ENCODE measurements around the gene MAGT1.

The MAGT1 gene

DNA sequence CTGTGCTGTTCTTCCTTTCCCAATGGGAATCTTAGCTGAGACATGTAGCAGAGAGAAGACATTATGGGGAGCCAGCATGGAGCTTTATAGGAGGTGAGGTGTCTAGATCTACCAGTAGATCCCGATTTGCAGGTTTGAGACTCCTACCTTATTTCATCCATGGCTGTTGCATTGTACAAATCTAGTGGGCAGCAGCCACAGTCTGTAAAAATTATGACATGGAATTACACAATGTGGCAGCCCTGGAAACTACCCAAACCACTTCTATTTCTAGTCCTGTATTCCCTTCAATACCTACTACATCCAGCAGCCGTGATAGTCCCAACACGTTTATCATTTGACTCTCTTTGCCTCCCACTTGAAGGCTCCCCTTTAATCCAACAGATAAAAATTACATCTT is 23.3 kb upstream of the MAGT1 start:
- H3K4me3 ChIP-seq (ENCODE audit: severe bottlenecking) = no peak overlapping the region
- H3K27ac ChIP-seq (ENCODE audit: poor library complexity, severe bottlenecking) = no peak overlapping the region
- no peak for DNase-seq (ENCODE audit: low spot score)
- no peaks in the 10 kb centered on the region for H3K9me3 ChIP-seq (ENCODE audit: severe bottlenecking)
- no peaks in the 10 kb centered on the region for H3K36me3 ChIP-seq (ENCODE audit: low read depth)
- H3K4me1 ChIP-seq (ENCODE audit: insufficient read depth, poor library complexity, severe bottlenecking) = no peaks in the 10 kb centered on the region
- no peak for ATAC-seq (ENCODE audit: low read depth)
- TF ChIP-seq, protein P1, sequence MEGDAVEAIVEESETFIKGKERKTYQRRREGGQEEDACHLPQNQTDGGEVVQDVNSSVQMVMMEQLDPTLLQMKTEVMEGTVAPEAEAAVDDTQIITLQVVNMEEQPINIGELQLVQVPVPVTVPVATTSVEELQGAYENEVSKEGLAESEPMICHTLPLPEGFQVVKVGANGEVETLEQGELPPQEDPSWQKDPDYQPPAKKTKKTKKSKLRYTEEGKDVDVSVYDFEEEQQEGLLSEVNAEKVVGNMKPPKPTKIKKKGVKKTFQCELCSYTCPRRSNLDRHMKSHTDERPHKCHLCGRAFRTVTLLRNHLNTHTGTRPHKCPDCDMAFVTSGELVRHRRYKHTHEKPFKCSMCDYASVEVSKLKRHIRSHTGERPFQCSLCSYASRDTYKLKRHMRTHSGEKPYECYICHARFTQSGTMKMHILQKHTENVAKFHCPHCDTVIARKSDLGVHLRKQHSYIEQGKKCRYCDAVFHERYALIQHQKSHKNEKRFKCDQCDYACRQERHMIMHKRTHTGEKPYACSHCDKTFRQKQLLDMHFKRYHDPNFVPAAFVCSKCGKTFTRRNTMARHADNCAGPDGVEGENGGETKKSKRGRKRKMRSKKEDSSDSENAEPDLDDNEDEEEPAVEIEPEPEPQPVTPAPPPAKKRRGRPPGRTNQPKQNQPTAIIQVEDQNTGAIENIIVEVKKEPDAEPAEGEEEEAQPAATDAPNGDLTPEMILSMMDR (IDR thresholded peaks at IDR 0.05; ENCODE audit: poor library complexity, severe bottlenecking) = no peak
- H3K27me3 ChIP-seq (ENCODE audit: insufficient read depth, poor library complexity, severe bottlenecking) = no peaks in the 10 kb centered on the region

DNA sequence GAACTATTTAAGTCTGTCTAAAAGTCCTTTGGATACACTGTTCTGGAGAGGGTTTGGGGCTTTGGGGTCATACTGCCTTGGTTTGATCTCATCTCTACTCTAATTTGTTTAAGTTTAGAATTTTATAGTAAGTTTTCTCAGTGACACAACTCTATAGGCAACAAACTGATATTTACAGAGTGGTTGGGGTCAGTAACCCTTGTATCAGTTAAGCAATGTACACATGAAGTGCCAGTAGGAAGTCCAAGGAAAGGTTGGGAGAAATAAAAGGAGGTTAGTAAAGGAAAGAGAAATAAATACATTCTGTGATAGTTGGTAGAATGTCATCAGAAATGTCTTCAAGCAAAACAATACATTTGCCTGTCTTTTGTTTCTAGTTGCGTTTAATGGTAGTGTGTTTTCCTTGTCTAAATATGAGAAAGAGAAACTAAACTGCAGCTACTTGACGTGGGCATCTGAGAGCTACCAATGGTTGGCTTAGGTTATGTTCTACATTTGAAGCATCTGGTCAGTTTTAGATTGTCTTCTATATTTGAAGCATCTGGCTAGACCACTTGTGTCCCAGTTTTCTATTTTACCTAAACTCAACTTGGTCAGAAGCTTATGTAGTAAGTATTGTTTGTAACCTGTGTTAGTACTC is 22.2 kb upstream of the MAGT1 start:
- TF ChIP-seq, protein P1 (IDR thresholded peaks at IDR 0.05; ENCODE audit: poor library complexity, severe bottlenecking) = no peak
- Histone ChIP-seq H3K27me3 (ENCODE audit: insufficient read depth, poor library complexity, severe bottlenecking) (no peaks in the 10 kb centered on the region), H3K27ac (ENCODE audit: poor library complexity, severe bottlenecking) (no peak overlapping the region), H3K36me3 (ENCODE audit: low read depth) (no peaks in the 10 kb centered on the region), H3K9me3 (ENCODE audit: severe bottlenecking) (no peaks in the 10 kb centered on the region), H3K4me1 (ENCODE audit: insufficient read depth, poor library complexity, severe bottlenecking) (no peaks in the 10 kb centered on the region), H3K4me3 (ENCODE audit: severe bottlenecking) (no peak overlapping the region)
- no peak for DNase-seq (ENCODE audit: low spot score)
- no peak for ATAC-seq (ENCODE audit: low read depth)

DNA sequence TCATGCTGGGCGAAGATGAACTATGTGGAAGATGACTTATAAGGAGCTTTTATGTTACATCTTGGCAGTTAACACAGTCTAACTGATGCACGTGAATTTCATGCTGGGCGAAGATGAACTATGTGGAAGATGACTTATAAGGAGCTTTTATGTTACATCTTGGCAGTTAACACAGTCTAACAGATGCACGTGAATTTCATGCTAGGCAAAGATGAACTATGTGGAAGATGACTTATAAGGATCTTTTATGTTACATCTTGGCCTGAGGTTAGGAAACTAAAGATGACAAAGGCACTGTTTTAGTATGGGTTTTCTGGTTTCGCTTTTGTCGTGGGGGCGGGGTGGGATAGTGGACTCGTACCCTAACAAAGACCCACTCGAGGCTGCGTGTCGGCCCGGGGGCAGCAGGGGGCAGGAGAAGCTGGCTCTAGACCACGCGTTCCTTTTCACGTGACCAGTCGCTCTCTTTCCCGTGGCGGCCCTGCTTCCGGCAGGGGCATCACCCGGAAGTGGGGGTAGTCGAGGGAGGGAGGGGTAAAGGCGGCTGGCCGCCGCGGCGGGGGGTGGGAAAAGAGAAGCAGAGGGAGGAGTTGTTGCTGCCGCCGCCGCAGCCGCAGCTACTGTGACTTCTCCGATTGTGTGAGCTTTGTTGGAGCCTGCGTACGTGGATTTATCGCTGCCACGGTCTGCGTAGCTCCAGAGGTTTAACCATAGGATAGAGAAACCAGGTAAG is 15.0 kb upstream of the MAGT1 start, which contains the start of gene ATP7A:
ATP7A (plus strand) TSS at position 586 of the 733 bp plus-strand sequence. CDS start 60,949 bp downstream, outside the sequence.
- H3K4me1 ChIP-seq (ENCODE audit: insufficient read depth, poor library complexity, severe bottlenecking) = no peaks in the 10 kb centered on the region
- ATAC-seq (ENCODE audit: low read depth) (peak; percentile 92), DNase-seq (ENCODE audit: low spot score) (peak; percentile 80)
- no peaks in the 10 kb centered on the region for H3K36me3 ChIP-seq (ENCODE audit: low read depth)
- H3K9me3 ChIP-seq (ENCODE audit: severe bottlenecking) = no peaks in the 10 kb centered on the region
- H3K27me3 ChIP-seq (ENCODE audit: insufficient read depth, poor library complexity, severe bottlenecking) = no peaks in the 10 kb centered on the region
- TF ChIP-seq, protein P1 (IDR thresholded peaks at IDR 0.05; ENCODE audit: poor library complexity, severe bottlenecking) = peak; percentile 51
- H3K27ac ChIP-seq (ENCODE audit: poor library complexity, severe bottlenecking) = peak within 1 kb of the TSS; percentile 41
- peak within 1 kb of the TSS; percentile 50 for H3K4me3 ChIP-seq (ENCODE audit: severe bottlenecking)

DNA sequence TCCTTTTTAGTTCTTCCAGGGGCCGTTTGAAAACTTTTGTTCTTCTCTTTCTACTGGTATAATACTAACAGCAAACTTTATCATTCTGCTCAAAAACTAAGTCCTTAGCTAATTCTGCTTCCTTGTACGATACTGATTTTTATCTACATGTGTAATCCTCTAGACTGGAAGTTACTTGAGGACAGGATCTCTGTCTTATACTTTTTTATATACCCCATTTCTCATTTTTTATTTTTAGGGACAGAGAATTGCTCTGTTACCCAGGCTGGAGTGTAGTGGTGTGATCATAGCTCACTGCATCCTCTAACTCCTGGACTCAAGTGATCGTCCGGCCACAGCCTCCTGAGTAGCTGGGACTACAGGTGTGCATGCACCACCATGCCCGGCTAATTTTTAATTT is 6.3 kb upstream of the MAGT1 start:
- no peak overlapping the region for H3K27ac ChIP-seq (ENCODE audit: poor library complexity, severe bottlenecking)
- TF ChIP-seq, protein P1 (IDR thresholded peaks at IDR 0.05; ENCODE audit: poor library complexity, severe bottlenecking) = no peak
- H3K27me3 ChIP-seq (ENCODE audit: insufficient read depth, poor library complexity, severe bottlenecking) = no peaks in the 10 kb centered on the region
- H3K4me1 ChIP-seq (ENCODE audit: insufficient read depth, poor library complexity, severe bottlenecking) = peaks cover 3% of the 10 kb centered on the region
- H3K4me3 ChIP-seq (ENCODE audit: severe bottlenecking) = no peak overlapping the region
- DNase-seq (ENCODE audit: low spot score) (no peak), ATAC-seq (ENCODE audit: low read depth) (no peak)
- H3K36me3 ChIP-seq (ENCODE audit: low read depth) = peaks cover 34% of the 10 kb centered on the region
- no peaks in the 10 kb centered on the region for H3K9me3 ChIP-seq (ENCODE audit: severe bottlenecking)

DNA sequence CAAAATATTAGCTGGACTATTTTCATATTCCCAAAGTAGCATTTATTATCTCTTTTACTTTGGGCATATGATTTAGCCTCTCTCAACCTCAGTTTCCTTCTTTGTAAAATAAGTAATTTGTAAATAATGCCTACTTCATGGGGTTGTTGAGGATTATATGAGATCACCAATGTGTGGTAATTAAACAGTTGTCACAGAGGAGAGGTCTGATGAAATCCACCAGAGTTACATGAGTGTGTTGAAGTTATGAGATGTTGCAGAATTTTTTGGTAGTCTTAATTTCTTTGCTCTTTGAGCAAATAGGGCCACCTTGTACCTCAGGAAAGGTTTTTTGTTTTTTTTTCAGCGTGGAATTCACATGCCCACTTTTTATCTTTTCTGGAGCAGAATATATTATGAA is 5.5 kb upstream of the MAGT1 start:
- Histone ChIP-seq H3K4me1 (ENCODE audit: insufficient read depth, poor library complexity, severe bottlenecking) (peaks cover 3% of the 10 kb centered on the region), H3K4me3 (ENCODE audit: severe bottlenecking) (peak overlapping the region; percentile 48), H3K9me3 (ENCODE audit: severe bottlenecking) (no peaks in the 10 kb centered on the region), H3K36me3 (ENCODE audit: low read depth) (peaks cover 34% of the 10 kb centered on the region), H3K27ac (ENCODE audit: poor library complexity, severe bottlenecking) (peak overlapping the region; percentile 77), H3K27me3 (ENCODE audit: insufficient read depth, poor library complexity, severe bottlenecking) (no peaks in the 10 kb centered on the region)
- TF ChIP-seq, protein P1 (IDR thresholded peaks at IDR 0.05; ENCODE audit: poor library complexity, severe bottlenecking) = no peak
- DNase-seq (ENCODE audit: low spot score) (no peak), ATAC-seq (ENCODE audit: low read depth) (no peak)
